ENCODE results near the gene SRSF10. TPM values are rescaled to one million over a fixed set of nuclear protein-coding genes. Genes with fewer than 3 reads are reported as not detected.
"Not testable (repeated sequence)": the region's sequence is repeated elsewhere in the genome, so short reads cannot be mapped to it uniquely, and the experiment has no call there.

Gene SRSF10
- total RNA-seq (2014; rRNA removed): 116 and 125 TPM in 2 replicates
- 45.2 TPM for polyA plus RNA-seq (2012)

- DNase-seq (ENCODE audit: low read depth): peak; percentile 99
These were observed at the start of gene SRSF10 for GRCh38 chr1:23979881-23980727. Gene SRSF10 (minus strand): TSS chr1:23980327. CDS start chr1:23980255, 72 bp downstream.

DNA sequence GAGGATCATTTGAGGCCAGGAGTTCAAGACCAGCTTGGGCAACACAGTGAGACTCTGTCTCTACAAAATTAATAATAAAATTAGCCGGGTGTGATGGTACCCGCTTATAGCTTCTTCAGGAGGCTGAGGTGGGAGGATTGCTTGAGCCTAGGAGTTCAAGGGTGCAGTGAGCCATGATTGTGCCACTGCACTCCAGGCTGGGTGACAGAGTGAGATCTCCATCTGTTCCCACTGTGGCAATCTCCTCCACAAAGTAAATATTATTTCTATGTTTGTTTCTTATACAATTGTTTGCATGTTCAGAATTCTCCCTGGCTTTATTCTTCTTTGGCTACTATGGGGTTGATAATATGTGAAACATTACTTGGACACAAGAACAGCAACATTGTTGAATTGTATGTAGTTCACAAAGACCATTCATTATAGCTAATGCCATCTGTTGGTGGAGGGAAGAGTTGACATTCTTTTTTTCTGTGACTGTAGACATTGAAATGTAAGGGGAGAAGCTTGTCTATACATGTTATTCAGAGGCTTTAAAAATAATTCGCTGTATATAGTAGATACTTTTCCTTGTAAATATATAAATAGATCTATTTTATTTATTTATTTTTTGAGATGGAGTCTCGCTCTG is 47.8 kb upstream of the SRSF10 start:
- DNase-seq (ENCODE audit: low read depth): peak; percentile 64

DNA sequence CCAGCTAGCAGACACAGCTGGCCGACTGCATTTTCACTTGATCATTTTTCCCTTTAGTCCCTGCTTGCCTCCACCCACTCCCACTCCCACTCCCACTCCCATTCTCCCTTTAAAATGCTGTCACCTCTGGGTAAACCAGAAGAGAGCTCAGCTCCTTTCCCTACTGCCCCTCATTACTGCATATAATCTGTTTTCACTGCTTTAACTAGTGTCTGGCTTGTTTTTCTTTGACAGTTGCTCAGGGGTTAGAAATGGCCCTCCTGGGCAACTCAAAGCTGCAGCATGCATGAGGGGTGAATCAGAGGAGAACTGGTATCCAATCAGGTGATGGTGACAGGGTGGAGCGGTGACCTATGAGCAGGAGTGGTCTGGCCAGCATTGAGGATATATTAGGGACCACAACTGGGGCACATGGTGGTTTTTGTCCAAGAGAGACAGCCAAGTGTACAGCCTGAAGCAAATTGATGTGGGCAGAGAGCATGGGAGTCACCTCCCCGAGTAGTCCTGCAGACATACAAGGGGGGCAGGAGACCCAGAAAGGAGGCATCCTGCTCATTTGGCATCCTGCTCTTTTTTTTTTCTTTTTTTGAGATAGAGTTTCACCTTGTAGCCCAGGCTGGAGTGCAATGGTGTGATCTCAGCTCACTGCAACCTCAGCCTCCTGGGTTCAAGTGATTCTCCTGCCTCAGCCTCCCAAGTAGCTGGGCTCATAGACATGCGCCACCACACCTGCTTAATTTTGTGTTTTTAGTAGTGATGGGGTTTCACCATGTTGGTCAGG is 42.6 kb upstream of the SRSF10 start:
- DNase-seq (ENCODE audit: low read depth): peak; percentile 94

GRCh38 chr1:24021403-24022266 is 41.5 kb upstream of the SRSF10 start:
- DNase-seq (ENCODE audit: low read depth): no peak

- no peak for DNase-seq (ENCODE audit: low read depth)
These were observed 40.3 kb upstream of the SRSF10 start for GRCh38 chr1:24020470-24020869.

GRCh38 chr1:24020025-24020424 is 39.9 kb upstream of the SRSF10 start:
- DNase-seq (ENCODE audit: low read depth): peak; percentile 62

DNA sequence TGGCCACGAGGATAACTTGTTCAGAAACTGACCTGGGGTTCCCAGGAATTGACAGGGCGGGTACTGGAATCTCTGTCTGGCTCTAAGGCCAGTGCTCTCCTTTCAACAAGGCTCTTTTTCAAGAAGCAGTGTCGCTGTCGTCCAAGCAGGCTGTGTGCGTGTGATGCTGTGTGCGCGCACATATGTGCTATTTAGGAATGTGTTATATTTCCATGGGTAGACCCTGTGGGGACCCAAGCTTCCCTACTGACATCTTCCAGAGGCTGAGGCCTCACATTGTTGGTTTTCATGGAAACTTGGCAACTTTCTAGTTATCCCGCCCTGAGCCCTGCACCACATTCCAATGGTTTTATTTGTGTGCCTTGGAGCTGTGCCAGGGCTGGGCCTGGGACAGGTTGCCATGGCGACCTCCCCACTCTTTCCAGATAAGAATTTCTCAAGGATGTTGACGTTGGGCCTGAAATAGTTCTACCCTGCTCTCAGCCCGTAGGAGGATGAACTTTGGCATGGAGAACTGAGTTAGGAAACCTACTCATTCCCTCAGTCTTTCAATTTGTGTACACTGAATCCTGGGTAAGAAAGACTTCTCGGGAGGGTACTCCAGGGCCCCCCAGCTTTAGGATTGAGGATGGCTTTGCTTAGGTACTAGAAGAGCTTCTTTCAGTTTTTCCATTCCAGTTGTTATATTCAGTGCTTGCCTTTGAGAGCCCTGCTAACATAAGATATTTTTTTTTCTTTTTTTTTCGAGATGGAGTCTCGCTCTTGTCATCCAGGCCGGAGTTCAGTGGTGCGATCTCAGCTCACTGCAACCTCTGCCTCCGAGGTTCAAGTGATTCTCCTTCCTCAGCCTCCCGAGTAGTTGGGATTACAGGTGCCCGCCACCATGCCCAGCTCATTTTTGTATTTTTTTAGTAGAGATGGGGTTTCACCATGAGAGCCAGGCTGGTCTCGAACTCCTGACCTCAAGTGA is 38.8 kb upstream of the SRSF10 start:
- peak; percentile 98 for DNase-seq (ENCODE audit: low read depth)

DNA sequence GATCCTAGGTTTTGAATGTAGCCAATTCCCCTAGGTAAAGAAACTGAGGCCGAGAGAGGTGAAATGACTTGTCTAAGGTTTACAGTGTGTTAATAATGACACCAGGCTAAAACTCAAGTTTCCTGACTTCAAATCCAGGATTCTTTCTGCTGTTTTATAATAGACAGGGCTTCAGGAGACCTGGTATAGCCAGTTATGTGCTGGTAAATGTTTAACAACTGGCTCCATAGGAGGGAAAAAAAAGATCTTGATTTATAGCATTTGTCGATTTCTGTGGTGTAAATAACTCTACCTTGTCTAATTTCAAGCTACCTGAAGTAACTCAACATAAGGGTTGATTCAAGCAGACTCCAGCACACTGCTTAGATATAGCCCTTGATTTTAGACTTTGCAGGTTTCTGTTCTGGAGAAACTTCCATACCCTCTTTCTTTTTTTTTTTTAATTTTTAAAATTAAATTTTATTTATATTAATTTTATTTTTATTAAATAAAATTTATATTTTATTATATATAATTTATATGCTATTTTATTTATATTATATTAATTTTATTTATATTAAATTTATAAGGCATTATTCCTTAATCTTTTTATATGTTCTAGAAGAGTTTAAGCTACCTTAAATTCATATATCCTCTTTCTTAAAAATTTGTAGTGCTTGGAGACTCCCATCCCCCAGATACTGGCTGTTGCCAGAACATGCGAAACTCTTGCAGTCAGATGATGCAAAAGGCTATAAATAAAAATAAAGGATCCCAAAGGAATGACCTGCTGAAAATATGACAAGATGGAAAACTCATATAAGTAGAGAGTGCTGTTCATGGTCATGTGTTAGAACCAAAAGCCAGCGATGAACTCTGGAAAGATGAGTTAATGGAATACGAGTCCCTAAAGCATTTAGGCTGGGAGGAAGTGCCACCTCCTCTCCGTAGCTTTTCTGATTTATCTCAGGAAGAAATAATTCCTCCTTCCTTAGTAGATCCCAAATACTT is 35.4 kb upstream of the SRSF10 start:
- DNase-seq (ENCODE audit: low read depth): peak; percentile 54

DNA sequence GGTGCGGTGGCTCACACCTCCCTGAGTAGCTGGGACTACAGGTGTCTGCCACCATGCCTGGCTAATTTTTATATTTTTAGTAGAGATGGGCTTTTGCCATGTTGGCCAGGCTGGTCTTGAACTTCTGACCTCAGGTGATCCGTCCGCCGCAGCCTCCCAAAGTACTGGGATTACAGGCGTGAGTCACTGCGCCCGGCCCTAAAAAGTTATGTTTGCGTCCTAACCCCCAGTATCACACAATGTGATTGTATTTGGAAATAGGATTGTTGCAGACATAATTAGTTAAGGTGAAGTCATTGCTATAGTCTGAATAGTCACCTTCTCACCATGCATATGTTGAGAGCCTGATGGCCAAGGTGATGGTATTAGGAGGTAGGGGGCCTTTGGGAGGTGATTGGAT is 32.8 kb upstream of the SRSF10 start:
- DNase-seq (ENCODE audit: low read depth): not testable (repeated sequence)

DNA sequence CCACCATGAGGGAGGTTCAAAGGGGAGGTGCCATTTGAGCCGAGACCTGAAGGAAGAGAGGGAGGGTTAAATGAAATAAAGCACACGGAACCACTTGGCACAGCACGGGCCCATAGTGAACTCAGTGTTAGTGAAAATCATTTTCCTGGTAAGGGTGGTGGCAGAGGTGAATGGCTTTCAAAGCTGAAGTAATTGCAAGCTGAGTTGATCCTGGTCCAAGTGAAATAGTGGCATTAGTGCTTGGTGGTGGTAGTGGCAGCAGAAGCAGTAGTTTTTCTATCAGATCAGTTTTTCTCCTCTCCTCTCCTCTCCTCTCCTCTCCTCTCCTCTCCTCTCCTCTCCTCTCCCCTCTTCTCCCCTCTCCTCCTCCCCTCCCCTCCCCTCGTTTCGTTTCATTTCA is 30.5 kb upstream of the SRSF10 start:
- no peak for DNase-seq (ENCODE audit: low read depth)

GRCh38 chr1:24009406-24009805 is 29.3 kb upstream of the SRSF10 start:
- peak; percentile 45 for DNase-seq (ENCODE audit: low read depth)

DNA sequence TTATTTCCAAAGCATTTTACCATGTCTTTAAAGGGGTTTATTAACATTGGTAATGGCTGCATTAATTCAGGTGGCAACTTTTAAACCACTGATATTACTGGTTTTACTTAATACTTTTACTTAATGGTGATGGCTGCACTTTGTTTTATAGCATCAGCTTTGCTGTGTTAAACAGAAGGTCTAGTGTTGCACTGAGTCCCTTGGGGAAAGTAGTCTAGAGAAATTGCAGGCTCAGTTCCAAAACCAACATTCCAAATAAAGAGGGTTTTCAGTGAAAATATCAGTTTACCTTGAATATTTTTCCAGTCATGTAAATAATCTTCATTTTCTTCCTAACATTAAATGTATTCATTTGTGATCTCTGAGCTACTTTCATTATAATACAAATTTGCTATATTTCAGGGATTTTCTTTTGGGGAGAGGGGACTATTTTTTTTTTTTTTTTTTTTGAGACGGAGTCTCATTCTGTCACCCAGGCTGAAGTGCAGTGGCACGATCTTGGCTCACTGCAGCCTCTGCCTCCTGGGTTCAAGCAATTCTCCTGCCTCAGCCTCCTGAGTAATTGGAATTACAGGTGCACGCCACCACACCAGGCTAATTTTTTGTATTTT is 28.6 kb upstream of the SRSF10 start:
- peak; percentile 77 for DNase-seq (ENCODE audit: low read depth)

DNA sequence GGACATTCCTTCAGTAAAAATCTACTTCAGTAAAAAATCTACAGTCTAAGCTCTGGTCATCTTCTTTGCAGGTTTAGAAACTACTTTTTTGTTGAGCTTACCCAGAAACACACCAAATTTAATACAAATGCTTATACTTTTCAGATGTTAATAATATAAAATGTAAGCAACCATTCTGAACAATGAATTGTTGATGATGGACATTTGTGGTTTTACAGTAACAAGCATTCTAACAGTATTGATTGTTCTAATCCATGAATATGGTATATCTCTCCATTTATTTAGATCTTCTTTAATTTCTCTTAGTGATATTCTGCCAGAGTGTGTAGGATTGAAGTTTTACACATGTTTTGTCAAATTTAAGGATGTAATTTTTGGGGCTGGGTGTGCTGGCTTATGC is 27.0 kb upstream of the SRSF10 start:
- no peak for DNase-seq (ENCODE audit: low read depth)

DNA sequence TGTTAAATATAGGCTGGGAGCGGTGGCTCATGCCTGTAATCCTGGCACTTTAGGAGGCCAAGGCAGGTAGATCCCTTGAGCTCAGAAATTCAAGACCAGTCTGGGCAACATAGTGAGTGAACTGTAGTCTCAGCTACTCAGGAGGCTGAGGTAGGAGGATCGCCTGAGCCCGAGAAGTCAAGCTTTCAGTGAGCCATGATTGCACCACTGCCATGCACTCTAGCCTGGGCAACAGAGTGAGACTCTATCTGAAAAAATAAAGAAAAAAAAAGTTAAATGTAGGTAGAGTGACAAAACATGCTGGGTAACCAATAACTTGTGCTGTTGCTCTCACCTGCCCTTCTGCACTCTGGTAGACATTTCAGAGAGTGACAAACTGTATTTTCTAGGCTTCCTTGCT is 25.0 kb upstream of the SRSF10 start:
- no peak for DNase-seq (ENCODE audit: low read depth)

- no peak for DNase-seq (ENCODE audit: low read depth)
These were observed 24.0 kb upstream of the SRSF10 start for GRCh38 chr1:24004132-24004531.

GRCh38 chr1:24003331-24003972 is 23.3 kb upstream of the SRSF10 start:
- DNase-seq (ENCODE audit: low read depth): peak; percentile 97

GRCh38 chr1:24002695-24003094 is 22.6 kb upstream of the SRSF10 start:
- DNase-seq (ENCODE audit: low read depth): no peak

GRCh38 chr1:23999156-23999671 is 19.1 kb upstream of the SRSF10 start:
- no peak for DNase-seq (ENCODE audit: low read depth)

Measured in LHCN-M2 (cell line).